Osteoblast (primary cell): ENCODE results near the gene SUN2. TPM values are rescaled to one million over a fixed set of nuclear protein-coding genes. Genes with fewer than 3 reads are reported as not detected.

ENCODE experiments used
- DNase-seq: peaks from one replicate; pipeline ENCODE4 v3.0.0; 2011; ENCODE audit warnings: low spot score, mixed read lengths; ENCODE audit not compliant: insufficient read length; ENCODE audit errors: missing footprints
- H2AFZ ChIP-seq: 2 replicates; pipeline ENCODE4 v1.6.0; 2011; ENCODE audit warnings: mild to moderate bottlenecking, low read length
- H3K27ac ChIP-seq: 2 replicates; pipeline ENCODE4 v1.5.1; 2011; ENCODE audit warnings: mild to moderate bottlenecking, low read depth, low read length, moderate library complexity
- H3K27me3 ChIP-seq: 2 replicates; pipeline ENCODE4 v1.6.0; 2012; ENCODE audit warnings: mild to moderate bottlenecking, control low read depth, inconsistent platforms, low read length, moderate library complexity; ENCODE audit not compliant: insufficient read depth
- H3K36me3 ChIP-seq: 2 replicates; pipeline ENCODE4 v1.5.1; 2011; ENCODE audit warnings: mild to moderate bottlenecking, low read length, control low read depth, moderate library complexity; ENCODE audit not compliant: insufficient read depth
- H3K4me1 ChIP-seq: 2 replicates; pipeline ENCODE4 v1.5.1; 2011; ENCODE audit warnings: mild to moderate bottlenecking, low read length, control low read depth, moderate library complexity; ENCODE audit not compliant: insufficient read depth
- H3K4me2 ChIP-seq: 2 replicates; pipeline ENCODE4 v1.6.0; 2011; ENCODE audit warnings: mild to moderate bottlenecking, low read length; ENCODE audit not compliant: insufficient read depth
- H3K4me3 ChIP-seq: fragments of 200-600 bp; sonication (generic); 3 replicates; pipeline ENCODE4 v1.5.1; 2012; ENCODE audit warnings: mild to moderate bottlenecking, low read length, inconsistent platforms; ENCODE audit not compliant: insufficient read depth
- H3K79me2 ChIP-seq: 2 replicates; pipeline ENCODE4 v1.6.0; 2012; ENCODE audit warnings: mild to moderate bottlenecking, low read length, control low read depth, inconsistent platforms; ENCODE audit not compliant: insufficient read depth
- H3K9me3 ChIP-seq: 2 replicates; pipeline ENCODE4 v1.5.1; 2011; ENCODE audit warnings: low read depth, low read length, control low read depth
- H4K20me1 ChIP-seq: 2 replicates; pipeline ENCODE4 v1.6.0; 2012; ENCODE audit warnings: mild to moderate bottlenecking, low read length, control low read depth; ENCODE audit not compliant: insufficient read depth
- CTCF ChIP-seq: IDR thresholded peaks from 2 replicates; pipeline ENCODE4 v1.5.1; 2011; ENCODE audit warnings: mild to moderate bottlenecking, low read depth, low read length, moderate library complexity; ENCODE audit errors: extremely low read depth
- total RNA-seq: library from RNA; depleted of rRNA; stranded (reverse); fragments of >200 nt; gene quantifications from 2 replicates; pipeline ENCODE4 v1.2.3, GENCODE V29; 2012

The SUN2 gene
- total RNA-seq, 1 donor: 105 TPM

GRCh38 chr22:38760477-38761201 lies 4.8 kb upstream of the SUN2 start:
- H3K9me3 ChIP-seq: no peaks in the 10 kb centered on the region
- no peak overlapping the region for H3K27ac ChIP-seq
- peaks cover 19% of the 10 kb centered on the region for H3K4me1 ChIP-seq
- no peak for TF ChIP-seq CTCF
- no peak overlapping the region for H3K4me2 ChIP-seq
- no peaks in the 10 kb centered on the region for H4K20me1 ChIP-seq
- no peaks in the 10 kb centered on the region for H3K79me2 ChIP-seq
- peak; percentile 94 for DNase-seq
- H3K36me3 ChIP-seq: no peaks in the 10 kb centered on the region
- no peaks in the 10 kb centered on the region for H3K27me3 ChIP-seq
- H2AFZ ChIP-seq: no peak overlapping the region
- H3K4me3 ChIP-seq: no peak overlapping the region

DNA sequence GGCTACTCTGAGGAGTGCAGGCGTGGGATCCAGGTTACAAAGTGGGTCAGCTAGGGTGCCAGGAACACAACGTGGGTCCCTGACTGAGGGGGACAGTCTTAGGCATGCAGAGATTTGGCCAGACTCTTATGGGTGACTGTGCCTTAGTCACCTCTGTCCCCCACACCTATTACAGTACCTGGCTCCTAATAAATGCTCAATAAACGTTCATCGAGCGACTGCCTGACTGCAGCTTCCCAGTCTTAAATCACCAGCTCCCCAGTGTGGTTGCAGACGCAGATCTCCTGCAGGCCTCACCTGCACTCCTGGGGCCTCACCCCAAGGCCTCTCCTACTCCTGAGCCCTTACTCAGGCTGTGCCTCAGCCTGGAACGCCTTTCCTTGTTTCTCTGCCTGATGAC lies 3.2 kb upstream of the SUN2 start:
- H3K9me3 ChIP-seq: no peaks in the 10 kb centered on the region
- H3K36me3 ChIP-seq: no peaks in the 10 kb centered on the region
- no peak overlapping the region for H3K4me3 ChIP-seq
- peak; percentile 47 for DNase-seq
- no peak overlapping the region for H2AFZ ChIP-seq
- no peak for TF ChIP-seq CTCF
- no peaks in the 10 kb centered on the region for H4K20me1 ChIP-seq
- no peak overlapping the region for H3K4me2 ChIP-seq
- no peaks in the 10 kb centered on the region for H3K27me3 ChIP-seq
- no peak overlapping the region for H3K27ac ChIP-seq
- peaks cover 22% of the 10 kb centered on the region for H3K4me1 ChIP-seq
- H3K79me2 ChIP-seq: peaks cover 7% of the 10 kb centered on the region

GRCh38 chr22:38758276-38758945 lies 2.6 kb upstream of the SUN2 start:
- no peak for TF ChIP-seq CTCF
- no peaks in the 10 kb centered on the region for H3K36me3 ChIP-seq
- no peaks in the 10 kb centered on the region for H3K9me3 ChIP-seq
- no peak overlapping the region for H3K4me3 ChIP-seq
- H3K4me2 ChIP-seq: no peak overlapping the region
- no peaks in the 10 kb centered on the region for H3K27me3 ChIP-seq
- no peak overlapping the region for H3K27ac ChIP-seq
- peak; percentile 65 for DNase-seq
- no peak overlapping the region for H2AFZ ChIP-seq
- peaks cover 19% of the 10 kb centered on the region for H3K4me1 ChIP-seq
- no peaks in the 10 kb centered on the region for H4K20me1 ChIP-seq
- H3K79me2 ChIP-seq: peaks cover 13% of the 10 kb centered on the region

- Histone ChIP-seq H3K36me3 (peaks cover 6% of the 10 kb centered on the region), H3K4me3 (no peak overlapping the region), H3K79me2 (peaks cover 21% of the 10 kb centered on the region), H3K9me3 (no peaks in the 10 kb centered on the region), H2AFZ (no peak overlapping the region), H4K20me1 (no peaks in the 10 kb centered on the region), H3K27ac (no peak overlapping the region), H3K4me2 (peak overlapping the region; percentile 95), H3K4me1 (peaks cover 19% of the 10 kb centered on the region), H3K27me3 (no peaks in the 10 kb centered on the region)
- DNase-seq: no peak
- TF ChIP-seq CTCF: no peak
These were observed 1.6 kb upstream of the SUN2 start for GRCh38 chr22:38757464-38757757.
